ENCODE results near the gene FAM219B.

The FAM219B gene

DNA sequence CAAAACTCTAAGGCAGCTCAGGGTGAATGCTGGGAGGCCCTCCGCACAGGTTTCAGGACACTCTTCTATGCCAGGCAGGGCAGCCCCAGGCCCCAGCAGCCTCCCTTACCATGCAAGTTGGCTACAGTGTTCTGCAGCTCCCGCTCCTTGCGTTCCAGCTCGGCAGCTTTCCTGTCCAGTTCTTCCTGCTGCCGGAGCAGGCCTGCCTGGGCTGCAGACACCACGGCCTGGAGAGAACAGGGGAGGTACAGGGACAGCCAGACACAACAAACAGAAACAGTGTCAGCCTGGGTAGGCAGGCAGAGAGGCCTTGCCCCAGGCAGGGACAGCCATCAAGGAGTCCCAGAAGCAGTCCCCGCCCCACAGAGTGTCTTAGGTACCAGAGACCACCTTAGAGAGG lies 54.7 kb downstream of the FAM219B start:
- DNase-seq (ENCODE audit: extremely low read depth in 1 of 2, low read depth in 1 of 2): no peak

DNA sequence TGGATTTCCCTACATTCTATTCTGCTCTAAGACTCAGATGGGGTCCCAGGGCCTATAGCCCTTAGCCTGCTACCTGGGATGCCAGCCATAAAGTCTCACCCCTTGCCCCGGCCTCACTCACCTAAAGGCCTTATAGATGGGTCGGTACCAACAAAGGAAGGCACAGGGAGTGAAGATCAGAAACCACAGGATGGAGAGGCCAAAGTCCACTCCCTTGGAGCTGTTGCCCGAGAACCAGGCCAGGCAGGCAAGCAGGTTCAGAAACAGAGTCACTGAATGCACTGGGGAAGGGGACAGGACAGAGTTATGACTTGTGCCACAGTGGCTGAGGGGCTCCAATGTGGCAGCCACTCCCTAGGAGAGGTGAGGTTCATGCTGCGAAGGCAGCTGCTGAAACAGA lies 56.3 kb downstream of the FAM219B start:
- no peak for DNase-seq (ENCODE audit: extremely low read depth in 1 of 2, low read depth in 1 of 2)
